SH-SY5Y (cell line): Measurements from ENCODE around the gene PLEKHJ1.

ENCODE experiments used
- GATA2 ChIP-seq: IDR thresholded peaks from 2 replicates; pipeline ENCODE4 v1.6.1; 2011; ENCODE audit warnings: mild to moderate bottlenecking, low read depth, low read length
- GATA3 ChIP-seq: IDR thresholded peaks from 2 replicates; pipeline ENCODE4 v1.6.1; 2011; ENCODE audit warnings: low read depth, mild to moderate bottlenecking, low read length, moderate library complexity

GRCh38 chr19:2249880-2250765 lies 14.0 kb upstream of the PLEKHJ1 start:
- TF ChIP-seq GATA2 (no peak), GATA3 (no peak)
